Measurements from ENCODE around the gene JAK3. TPM values are rescaled to one million over a fixed set of nuclear protein-coding genes. Genes with fewer than 3 reads are reported as not detected.

The JAK3 gene
- polyA plus RNA-seq, 1 donor = 9.9 TPM

Other genes with a start within 250 kb of the JAK3 start
- 2.7 TPM for gene UNC13A, start 159.6 kb downstream of the JAK3 start, polyA plus RNA-seq
- 21.2 TPM for gene MAP1S, start 128.5 kb downstream of the JAK3 start, polyA plus RNA-seq
- gene FCHO1, start 96.5 kb downstream of the JAK3 start, polyA plus RNA-seq = 2.5 TPM
- 91.7 TPM for gene B3GNT3, start 52.8 kb downstream of the JAK3 start, polyA plus RNA-seq
- gene INSL3, start 26.5 kb downstream of the JAK3 start, polyA plus RNA-seq = 1.6 TPM
- gene RPL18A, start 11.9 kb upstream of the JAK3 start, polyA plus RNA-seq = 1,919 TPM
- not detected for gene SLC5A5, start 24.0 kb upstream of the JAK3 start, polyA plus RNA-seq
- gene CCDC124, start 85.0 kb upstream of the JAK3 start, polyA plus RNA-seq = 49.7 TPM
- gene KCNN1, start 119.1 kb upstream of the JAK3 start, polyA plus RNA-seq = 1.1 TPM
- gene ARRDC2, start 160.2 kb upstream of the JAK3 start, polyA plus RNA-seq = 7.7 TPM
- gene IL12RB1, start 239.0 kb upstream of the JAK3 start, polyA plus RNA-seq = 1.2 TPM
- gene MAST3, start 249.8 kb upstream of the JAK3 start, polyA plus RNA-seq = 27.9 TPM